BJ (cell line): ENCODE measurements around the gene ZNF513. TPM values are rescaled to one million over a fixed set of nuclear protein-coding genes. Genes with fewer than 3 reads are reported as not detected.

Source experiments
- CTCF ChIA-PET: fragments of 350-600 bp; formaldehyde crosslinking; extraction: SDS; loops from one replicate; lab custom pipeline; 2021; ENCODE audit warnings: antibody characterized with exemption, inconsistent platforms; lab: Yijun Ruan, JAX
- POLR2A ChIA-PET: fragments of 300-600 bp; sonication (Branson Sonifier 250); formaldehyde crosslinking; extraction: SDS; loops from one replicate; lab custom pipeline; 2021; ENCODE audit warnings: antibody characterized with exemption; lab: Charles Lee
- DNase-seq: peaks from one replicate; pipeline ENCODE4 v3.0.0-alpha.2; 2011; ENCODE audit warnings: low read depth
- H3K27me3 ChIP-seq: 2 replicates; pipeline ENCODE4 v1.6.0; 2011; ENCODE audit warnings: low read length; ENCODE audit not compliant: control insufficient read depth, insufficient read depth
- H3K36me3 ChIP-seq: 2 replicates; pipeline ENCODE4 v1.5.1; 2011; ENCODE audit warnings: low read length; ENCODE audit not compliant: control insufficient read depth, insufficient read depth
- H3K4me3 ChIP-seq: 2 replicates; pipeline ENCODE4 v1.5.1; 2011; ENCODE audit warnings: low read depth, mild to moderate bottlenecking, control low read depth, low read length
- polyA plus RNA-seq: library from polyadenylated mRNA; depleted of rRNA; stranded (reverse); fragments of >200 nt; gene quantifications from 2 replicates; pipeline ENCODE4 v1.2.3, GENCODE V29; 2011
- TF ChIP-seq, protein P1 (sequence below): IDR thresholded peaks from 2 replicates; pipeline ENCODE4 v1.5.1; 2011; ENCODE audit warnings: low read depth, mild to moderate bottlenecking, control low read depth, inconsistent platforms, low read length, moderate library complexity; ENCODE audit not compliant: insufficient read depth

Gene ZNF513
- polyA plus RNA-seq, 1 experiment = 12.2 TPM

DNA sequence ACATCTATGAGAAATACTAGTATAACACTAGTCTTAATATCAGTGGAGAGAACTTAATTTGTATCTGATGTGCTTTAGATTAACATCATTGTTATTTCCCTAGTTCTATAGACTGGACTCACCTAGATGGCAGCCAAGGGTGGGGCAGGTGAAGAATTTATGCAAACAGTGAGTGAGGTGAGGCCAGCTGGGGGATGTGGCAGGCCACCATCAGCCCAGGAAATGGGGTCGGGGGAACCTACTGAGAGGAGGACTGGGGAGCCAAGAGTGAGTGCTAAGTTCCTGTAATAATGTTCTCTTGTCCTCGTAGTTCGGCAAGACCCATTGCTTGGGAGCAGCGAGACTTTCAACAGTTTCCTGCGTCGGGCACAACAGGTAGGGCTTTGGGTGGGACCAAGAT is 7.6 kb downstream of the ZNF513 start:
- Histone ChIP-seq H3K4me3 (no peak overlapping the region), H3K36me3 (peaks cover 42% of the 10 kb centered on the region), H3K27me3 (no peaks in the 10 kb centered on the region)
- ChIA-PET POLR2A (no interaction called here), CTCF (interaction anchor here (1.0 to 1.5 kb wide), 2 partner anchors 21 to 35 kb away, joined by 3 read pairs; no protein-coding TSS in a partner anchor)
- DNase-seq = no peak
- TF ChIP-seq, protein P1, sequence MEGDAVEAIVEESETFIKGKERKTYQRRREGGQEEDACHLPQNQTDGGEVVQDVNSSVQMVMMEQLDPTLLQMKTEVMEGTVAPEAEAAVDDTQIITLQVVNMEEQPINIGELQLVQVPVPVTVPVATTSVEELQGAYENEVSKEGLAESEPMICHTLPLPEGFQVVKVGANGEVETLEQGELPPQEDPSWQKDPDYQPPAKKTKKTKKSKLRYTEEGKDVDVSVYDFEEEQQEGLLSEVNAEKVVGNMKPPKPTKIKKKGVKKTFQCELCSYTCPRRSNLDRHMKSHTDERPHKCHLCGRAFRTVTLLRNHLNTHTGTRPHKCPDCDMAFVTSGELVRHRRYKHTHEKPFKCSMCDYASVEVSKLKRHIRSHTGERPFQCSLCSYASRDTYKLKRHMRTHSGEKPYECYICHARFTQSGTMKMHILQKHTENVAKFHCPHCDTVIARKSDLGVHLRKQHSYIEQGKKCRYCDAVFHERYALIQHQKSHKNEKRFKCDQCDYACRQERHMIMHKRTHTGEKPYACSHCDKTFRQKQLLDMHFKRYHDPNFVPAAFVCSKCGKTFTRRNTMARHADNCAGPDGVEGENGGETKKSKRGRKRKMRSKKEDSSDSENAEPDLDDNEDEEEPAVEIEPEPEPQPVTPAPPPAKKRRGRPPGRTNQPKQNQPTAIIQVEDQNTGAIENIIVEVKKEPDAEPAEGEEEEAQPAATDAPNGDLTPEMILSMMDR = no peak

DNA sequence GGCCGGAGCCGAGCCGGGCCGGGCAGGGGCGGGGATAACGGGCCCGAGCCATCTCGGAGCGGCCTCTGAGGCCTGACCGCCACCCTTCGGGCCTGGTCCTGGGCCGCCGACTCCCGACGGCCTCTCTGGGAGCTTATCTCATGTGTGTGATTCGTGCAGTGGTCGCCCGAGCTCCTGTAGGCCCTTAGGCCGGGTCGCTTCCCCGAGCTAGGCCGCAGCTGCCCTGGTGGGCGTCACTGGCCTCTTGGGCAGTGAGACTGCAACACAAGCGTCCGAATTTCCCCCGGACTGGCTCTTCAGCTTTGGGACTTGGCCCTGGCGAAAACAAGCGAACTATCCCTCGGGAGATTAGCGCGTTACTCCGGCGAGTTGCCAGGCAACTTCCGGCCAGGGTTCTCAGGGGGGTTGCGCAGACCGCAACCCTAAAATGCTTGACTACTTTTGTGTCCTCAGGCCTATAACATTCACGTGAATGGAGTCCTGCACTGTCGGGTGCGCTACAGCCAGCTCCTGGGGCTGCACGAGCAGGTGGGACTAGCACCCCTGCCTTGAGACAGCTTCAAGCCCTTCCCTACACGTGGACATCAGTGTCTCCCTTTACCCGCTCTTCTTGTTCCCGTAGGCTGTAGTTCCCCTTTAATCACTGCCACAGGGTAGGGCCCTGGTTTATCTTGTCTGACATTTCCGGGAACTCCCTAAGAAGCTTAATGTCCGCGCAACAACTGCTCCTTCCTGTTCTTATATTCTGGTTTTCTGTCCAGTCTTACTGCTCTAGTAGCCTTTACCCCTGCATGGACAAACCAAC is 9.5 kb downstream of the ZNF513 start:
- POLR2A ChIA-PET = no interaction called here
- peak overlapping the region; percentile 93 for H3K4me3 ChIP-seq
- no peaks in the 10 kb centered on the region for H3K27me3 ChIP-seq
- TF ChIP-seq, protein P1 = no peak
- DNase-seq = no peak
- peaks cover 33% of the 10 kb centered on the region for H3K36me3 ChIP-seq
- CTCF ChIA-PET = interaction anchor here (1.5 kb wide), 1 partner anchor 49 kb away, joined by 5 read pairs; no protein-coding TSS in a partner anchor

DNA sequence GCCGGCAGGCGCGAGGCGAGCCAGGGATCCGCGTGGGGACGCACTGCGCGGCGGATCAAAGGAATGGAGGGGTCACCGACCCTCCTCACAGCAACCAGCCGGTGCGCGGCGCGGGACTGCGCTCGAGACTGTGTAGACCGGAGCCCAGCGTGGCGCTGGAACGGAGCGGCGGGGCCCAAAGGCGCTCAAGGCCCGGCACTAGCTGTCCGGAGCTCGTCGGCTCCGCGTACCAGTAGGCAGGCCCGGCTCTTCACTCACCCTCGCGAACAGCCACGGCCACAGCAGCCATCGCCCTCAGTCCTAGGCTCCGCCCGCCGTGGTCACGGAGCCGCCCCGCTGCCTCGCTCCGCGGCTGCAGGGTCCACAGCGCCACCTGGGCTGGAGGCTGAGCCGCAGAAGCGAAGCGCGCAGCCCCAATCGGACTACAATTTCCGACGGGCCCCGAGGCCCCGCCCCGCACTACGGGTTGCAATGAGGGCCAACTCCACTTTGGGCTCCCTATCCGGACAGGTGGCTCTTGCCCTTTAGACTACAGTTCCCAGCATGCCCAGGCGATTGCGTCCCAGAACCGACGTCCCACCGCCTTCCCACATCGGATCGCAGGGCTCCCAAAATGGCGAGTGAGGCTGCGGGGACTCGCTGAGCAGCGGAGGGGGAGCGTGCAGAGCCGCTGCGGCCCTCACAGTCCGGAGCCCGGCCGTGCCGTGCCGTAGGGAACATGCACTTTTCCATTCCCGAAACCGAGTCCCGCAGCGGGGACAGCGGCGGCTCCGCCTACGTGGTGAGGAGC is 10.3 kb downstream of the ZNF513 start, which contains the start of the genes EIF2B4 and SNX17:
EIF2B4 (minus strand) TSS at position 313 of the 790 bp plus-strand sequence; CDS start at position 289, 24 bp downstream.
SNX17 (plus strand) TSS at position 591 of the 790 bp plus-strand sequence; CDS start at position 719, 128 bp downstream.
- Histone ChIP-seq H3K27me3 (no peaks in the 10 kb centered on the region), H3K36me3 (peaks cover 25% of the 10 kb centered on the region), H3K4me3 (peak within 1 kb of the TSS; percentile 93)
- DNase-seq = peak; percentile 97
- ChIA-PET CTCF (interaction anchor here (0.7 to 1.6 kb wide), 13 partner anchors 9 to 313 kb away, joined by 3 to 8 read pairs (median 4); partner anchors contain the start of gene GTF3C2), POLR2A (interaction anchor here (0.6 to 1.2 kb wide), 3 partner anchors 10 to 258 kb away, joined by 3 to 4 read pairs (median 3); partner anchors contain the start of genes CCDC121, GPN1, GTF3C2 and ZNF513)
- TF ChIP-seq, protein P1 = peak; percentile 86

DNA sequence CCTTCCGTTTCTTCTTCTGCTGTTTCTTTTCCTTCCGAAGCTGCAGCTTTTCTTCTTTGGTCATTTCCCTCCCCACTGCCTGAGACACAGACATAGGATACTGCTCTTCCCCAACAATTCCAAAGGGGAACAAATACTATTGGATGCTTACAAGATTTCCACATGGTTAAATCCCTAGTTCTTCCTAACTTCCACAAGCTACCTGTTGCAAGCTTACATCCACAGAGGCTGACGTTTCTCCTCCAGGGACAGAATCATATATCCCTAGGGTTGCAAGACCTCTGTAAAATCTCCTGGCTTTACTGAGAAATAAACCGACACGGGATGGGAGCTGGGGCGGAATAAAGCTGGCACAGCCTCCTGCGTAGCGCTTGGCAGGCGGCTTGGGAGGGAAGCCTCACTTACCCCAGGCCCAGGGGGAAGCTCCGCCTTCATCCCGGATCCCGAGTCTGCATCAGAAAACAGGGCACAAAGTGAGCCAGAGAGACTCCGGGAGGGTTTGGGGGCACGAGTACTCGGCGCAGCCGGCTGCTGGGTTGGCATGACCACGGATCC is 11.0 kb downstream of the ZNF513 start:
- Histone ChIP-seq H3K4me3 (peak overlapping the region; percentile 93), H3K27me3 (no peaks in the 10 kb centered on the region), H3K36me3 (peaks cover 19% of the 10 kb centered on the region)
- ChIA-PET POLR2A (interaction anchor here (0.6 to 1.2 kb wide), 3 partner anchors 11 to 259 kb away, joined by 3 to 4 read pairs (median 3); partner anchors contain the start of genes CCDC121, GPN1, GTF3C2 and ZNF513), CTCF (interaction anchor here (0.7 to 1.6 kb wide), 13 partner anchors 9 to 314 kb away, joined by 3 to 8 read pairs (median 3); partner anchors contain the start of gene GTF3C2)
- DNase-seq = no peak
- TF ChIP-seq, protein P1 = no peak
